ENCODE results near the gene ZFAND2A.

DNA sequence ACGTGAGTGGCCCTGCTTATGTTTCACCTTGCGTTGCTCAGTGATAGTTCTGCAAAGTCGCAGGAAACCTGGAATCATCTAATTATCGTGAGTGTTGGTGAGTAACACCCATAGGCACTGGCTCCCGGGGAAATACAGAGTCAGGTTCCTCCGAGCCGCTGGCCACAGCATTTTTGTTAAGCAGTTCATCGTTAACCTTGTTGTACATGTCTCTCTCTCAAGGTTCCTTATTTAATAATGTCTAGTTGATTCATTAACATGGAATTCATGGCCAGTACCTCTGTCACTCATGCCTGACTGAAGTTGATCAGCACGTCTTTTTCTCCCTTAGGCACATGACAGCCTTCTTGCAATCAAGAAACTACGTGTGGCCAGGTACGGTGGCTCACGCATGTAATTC, 3.1 kb upstream of the ZFAND2A start:
- TF ChIP-seq, protein P1, sequence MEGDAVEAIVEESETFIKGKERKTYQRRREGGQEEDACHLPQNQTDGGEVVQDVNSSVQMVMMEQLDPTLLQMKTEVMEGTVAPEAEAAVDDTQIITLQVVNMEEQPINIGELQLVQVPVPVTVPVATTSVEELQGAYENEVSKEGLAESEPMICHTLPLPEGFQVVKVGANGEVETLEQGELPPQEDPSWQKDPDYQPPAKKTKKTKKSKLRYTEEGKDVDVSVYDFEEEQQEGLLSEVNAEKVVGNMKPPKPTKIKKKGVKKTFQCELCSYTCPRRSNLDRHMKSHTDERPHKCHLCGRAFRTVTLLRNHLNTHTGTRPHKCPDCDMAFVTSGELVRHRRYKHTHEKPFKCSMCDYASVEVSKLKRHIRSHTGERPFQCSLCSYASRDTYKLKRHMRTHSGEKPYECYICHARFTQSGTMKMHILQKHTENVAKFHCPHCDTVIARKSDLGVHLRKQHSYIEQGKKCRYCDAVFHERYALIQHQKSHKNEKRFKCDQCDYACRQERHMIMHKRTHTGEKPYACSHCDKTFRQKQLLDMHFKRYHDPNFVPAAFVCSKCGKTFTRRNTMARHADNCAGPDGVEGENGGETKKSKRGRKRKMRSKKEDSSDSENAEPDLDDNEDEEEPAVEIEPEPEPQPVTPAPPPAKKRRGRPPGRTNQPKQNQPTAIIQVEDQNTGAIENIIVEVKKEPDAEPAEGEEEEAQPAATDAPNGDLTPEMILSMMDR (IDR thresholded peaks at IDR 0.05): no peak
- TF ChIP-seq POLR2AphosphoS5 (IDR thresholded peaks at IDR 0.05) (no peak), POLR2A (IDR thresholded peaks at IDR 0.05) (no peak), EP300 (IDR thresholded peaks at IDR 0.05) (no peak)
